ENCODE measurements around the gene MNT.

DNA sequence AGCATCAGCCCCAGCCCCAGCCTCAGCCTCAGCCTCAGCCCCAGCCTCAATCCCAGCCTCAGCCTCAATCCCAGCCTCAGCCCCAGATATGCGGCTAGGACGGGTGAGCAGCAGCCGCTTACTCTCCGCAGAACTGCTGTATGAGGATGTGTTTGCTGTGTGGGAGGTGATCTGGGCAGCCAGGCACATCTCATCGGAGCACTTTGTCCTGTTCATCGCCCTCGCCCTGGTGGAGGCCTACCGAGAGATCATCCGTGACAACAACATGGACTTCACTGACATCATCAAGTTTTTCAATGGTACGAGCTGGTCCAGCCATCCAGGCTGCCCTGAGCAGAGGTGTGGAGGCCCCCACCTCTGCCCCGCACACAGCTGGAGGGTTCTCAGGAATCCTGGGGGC, 22.0 kb downstream of the MNT start:
- TF ChIP-seq, protein P1, sequence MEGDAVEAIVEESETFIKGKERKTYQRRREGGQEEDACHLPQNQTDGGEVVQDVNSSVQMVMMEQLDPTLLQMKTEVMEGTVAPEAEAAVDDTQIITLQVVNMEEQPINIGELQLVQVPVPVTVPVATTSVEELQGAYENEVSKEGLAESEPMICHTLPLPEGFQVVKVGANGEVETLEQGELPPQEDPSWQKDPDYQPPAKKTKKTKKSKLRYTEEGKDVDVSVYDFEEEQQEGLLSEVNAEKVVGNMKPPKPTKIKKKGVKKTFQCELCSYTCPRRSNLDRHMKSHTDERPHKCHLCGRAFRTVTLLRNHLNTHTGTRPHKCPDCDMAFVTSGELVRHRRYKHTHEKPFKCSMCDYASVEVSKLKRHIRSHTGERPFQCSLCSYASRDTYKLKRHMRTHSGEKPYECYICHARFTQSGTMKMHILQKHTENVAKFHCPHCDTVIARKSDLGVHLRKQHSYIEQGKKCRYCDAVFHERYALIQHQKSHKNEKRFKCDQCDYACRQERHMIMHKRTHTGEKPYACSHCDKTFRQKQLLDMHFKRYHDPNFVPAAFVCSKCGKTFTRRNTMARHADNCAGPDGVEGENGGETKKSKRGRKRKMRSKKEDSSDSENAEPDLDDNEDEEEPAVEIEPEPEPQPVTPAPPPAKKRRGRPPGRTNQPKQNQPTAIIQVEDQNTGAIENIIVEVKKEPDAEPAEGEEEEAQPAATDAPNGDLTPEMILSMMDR (IDR thresholded peaks at IDR 0.05; ENCODE audit: low read depth, low read length) = no peak
- TF ChIP-seq EZH2phosphoT487 (IDR thresholded peaks at IDR 0.05; ENCODE audit: low read depth) = no peak
